MCF 10A (cell line): ENCODE results near the gene CCL16. TPM values are rescaled to one million over a fixed set of nuclear protein-coding genes. Genes with fewer than 3 reads are reported as not detected.

Source experiments
- BruUV-seq: library from RNA; stranded (reverse); fragments of 400-500 nt; replicated peaks from 2 replicates; lab custom pipeline; 2021; lab: Mats Ljungman, UMichigan
- CTCF ChIA-PET: fragments of 300-600 bp; sonication (Branson Sonifier 250); formaldehyde crosslinking; extraction: SDS; loops from one replicate; lab custom pipeline; 2021; ENCODE audit warnings: antibody characterized with exemption, inconsistent platforms; lab: Yijun Ruan, JAX
- POLR2A ChIA-PET: fragments of 300-600, 350-650 bp; sonication (Branson Sonifier 250); formaldehyde crosslinking; extraction: SDS; loops from one replicate; lab custom pipeline; 2020; ENCODE audit warnings: antibody characterized with exemption, inconsistent platforms; lab: Yijun Ruan, JAX
- DNase-seq: peaks from one replicate; pipeline ENCODE4 v3.0.0-alpha.2; 2018; ENCODE audit not compliant: unreplicated experiment
- H3K27ac Mint-ChIP-seq: one replicate; pipeline ENCODE4 v1.8.0; 2022; ENCODE audit warnings: mild to moderate bottlenecking, low read depth, mixed read lengths; ENCODE audit not compliant: unreplicated experiment
- H3K27me3 Mint-ChIP-seq: one replicate; pipeline ENCODE4 v1.8.0; 2022; ENCODE audit warnings: mixed read lengths; ENCODE audit not compliant: insufficient read depth, unreplicated experiment
- H3K36me3 Mint-ChIP-seq: one replicate; pipeline ENCODE4 v1.8.0; 2022; ENCODE audit warnings: mild to moderate bottlenecking, moderate library complexity, mixed read lengths; ENCODE audit not compliant: insufficient read depth, unreplicated experiment
- H3K4me1 Mint-ChIP-seq: one replicate; pipeline ENCODE4 v1.8.0; 2022; ENCODE audit warnings: mixed read lengths; ENCODE audit not compliant: insufficient read depth, unreplicated experiment
- H3K4me3 Mint-ChIP-seq: one replicate; pipeline ENCODE4 v1.8.0; 2022; ENCODE audit warnings: mild to moderate bottlenecking, moderate library complexity, mixed read lengths; ENCODE audit not compliant: unreplicated experiment
- H3K9me3 Mint-ChIP-seq: one replicate; pipeline ENCODE4 v1.8.0; 2022; ENCODE audit warnings: mixed read lengths; ENCODE audit not compliant: unreplicated experiment
- intact Hi-C: fragments of 100-400 bp; cut with micrococcal nuclease; formaldehyde crosslinking; loops from 2 replicates; pipeline ENCODE4 v1.14.1; 2022
- total RNA-seq: library from RNA; stranded (reverse); gene quantifications from 2 replicates; pipeline ENCODE4 v1.2.3, GENCODE V29; 2022
- TF ChIP-seq, protein P1 (sequence below): fragments of 200-600 bp; IDR thresholded peaks from one replicate; pipeline ENCODE4 v1.8.0; 2022; ENCODE audit warnings: antibody characterized with exemption, mild to moderate bottlenecking; ENCODE audit not compliant: unreplicated experiment

CCL16 gene
- total RNA-seq, 1 experiment from 2014 or later = not detected

- CTCF ChIA-PET = no interaction called here
- no peaks in the 10 kb centered on the region for H3K9me3 Mint-ChIP-seq
- H3K36me3 Mint-ChIP-seq = no peaks in the 10 kb centered on the region
- no peak for DNase-seq
- H3K4me3 Mint-ChIP-seq = no peak overlapping the region
- intact Hi-C loops = no loop called here
- no peak overlapping the region for H3K27ac Mint-ChIP-seq
- H3K27me3 Mint-ChIP-seq = peaks cover 32% of the 10 kb centered on the region
- BruUV-seq = no TSS peak
- POLR2A ChIA-PET = no interaction called here
- TF ChIP-seq, protein P1, sequence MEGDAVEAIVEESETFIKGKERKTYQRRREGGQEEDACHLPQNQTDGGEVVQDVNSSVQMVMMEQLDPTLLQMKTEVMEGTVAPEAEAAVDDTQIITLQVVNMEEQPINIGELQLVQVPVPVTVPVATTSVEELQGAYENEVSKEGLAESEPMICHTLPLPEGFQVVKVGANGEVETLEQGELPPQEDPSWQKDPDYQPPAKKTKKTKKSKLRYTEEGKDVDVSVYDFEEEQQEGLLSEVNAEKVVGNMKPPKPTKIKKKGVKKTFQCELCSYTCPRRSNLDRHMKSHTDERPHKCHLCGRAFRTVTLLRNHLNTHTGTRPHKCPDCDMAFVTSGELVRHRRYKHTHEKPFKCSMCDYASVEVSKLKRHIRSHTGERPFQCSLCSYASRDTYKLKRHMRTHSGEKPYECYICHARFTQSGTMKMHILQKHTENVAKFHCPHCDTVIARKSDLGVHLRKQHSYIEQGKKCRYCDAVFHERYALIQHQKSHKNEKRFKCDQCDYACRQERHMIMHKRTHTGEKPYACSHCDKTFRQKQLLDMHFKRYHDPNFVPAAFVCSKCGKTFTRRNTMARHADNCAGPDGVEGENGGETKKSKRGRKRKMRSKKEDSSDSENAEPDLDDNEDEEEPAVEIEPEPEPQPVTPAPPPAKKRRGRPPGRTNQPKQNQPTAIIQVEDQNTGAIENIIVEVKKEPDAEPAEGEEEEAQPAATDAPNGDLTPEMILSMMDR = no peak
- H3K4me1 Mint-ChIP-seq = no peaks in the 10 kb centered on the region
Measured at GRCh38 chr17:36002631-36003030, 21.3 kb upstream of the CCL16 start.

- H3K27me3 Mint-ChIP-seq = peaks cover 38% of the 10 kb centered on the region
- TF ChIP-seq, protein P1 = no peak
- no peaks in the 10 kb centered on the region for H3K4me1 Mint-ChIP-seq
- H3K27ac Mint-ChIP-seq = no peak overlapping the region
- no peaks in the 10 kb centered on the region for H3K9me3 Mint-ChIP-seq
- no peak for DNase-seq
- no TSS peak for BruUV-seq
- intact Hi-C loops = no loop called here
- ChIA-PET POLR2A (no interaction called here), CTCF (interaction anchor here (0.6 to 1.4 kb wide), 2 partner anchors 109 to 147 kb away, joined by 3 to 7 read pairs; no protein-coding TSS in a partner anchor)
- H3K4me3 Mint-ChIP-seq = no peak overlapping the region
- H3K36me3 Mint-ChIP-seq = no peaks in the 10 kb centered on the region
Measured at GRCh38 chr17:36001862-36002603, 20.7 kb upstream of the CCL16 start.

DNA sequence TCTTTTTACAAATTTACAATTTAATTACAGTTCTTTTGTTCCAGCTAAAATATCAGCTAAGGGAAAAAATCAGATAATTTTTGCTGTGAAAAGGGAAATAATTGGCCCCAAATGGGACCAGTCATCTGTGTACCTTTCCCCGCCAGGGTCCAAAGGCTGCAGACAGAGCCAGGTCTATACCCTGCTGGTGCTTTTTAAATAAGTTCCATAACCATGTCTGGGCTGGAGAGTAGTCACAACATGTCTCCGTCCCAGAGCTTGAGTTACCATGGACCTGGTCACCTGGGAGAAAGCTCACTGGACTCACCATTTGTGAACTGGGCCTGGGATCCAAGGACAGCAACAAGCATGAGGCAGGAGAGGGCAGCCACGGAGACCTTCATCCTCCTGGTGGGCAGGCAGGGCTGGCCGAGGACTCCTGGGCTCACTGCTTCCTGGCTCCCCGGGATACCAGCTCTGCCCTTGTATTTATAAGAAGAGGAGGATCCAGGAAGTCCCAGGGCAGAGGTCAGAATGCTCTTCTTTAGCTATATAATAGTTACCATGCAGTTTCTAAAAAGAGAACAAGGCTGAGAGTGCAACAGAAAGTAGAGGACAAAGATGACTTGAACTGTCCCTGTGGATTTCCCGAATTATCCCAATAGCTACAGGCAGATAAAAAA is 19.9 kb upstream of the CCL16 start, which contains the start of gene CCL15:
TSS of gene CCL15 (minus strand) at position 444 of the 662 bp plus-strand sequence. CDS start at position 383, 61 bp downstream.
- DNase-seq = no peak
- POLR2A ChIA-PET = no interaction called here
- Mint-ChIP-seq H3K9me3 (no peaks in the 10 kb centered on the region), H3K4me3 (no peak within 1 kb of the TSS), H3K27ac (no peak within 1 kb of the TSS), H3K4me1 (no peaks in the 10 kb centered on the region), H3K27me3 (peaks cover 46% of the 10 kb centered on the region), H3K36me3 (no peaks in the 10 kb centered on the region)
- TF ChIP-seq, protein P1 = no peak
- no TSS peak for BruUV-seq
- CTCF ChIA-PET = interaction anchor here (0.6 to 1.4 kb wide), 2 partner anchors 110 to 148 kb away, joined by 3 to 7 read pairs; no protein-coding TSS in a partner anchor
- intact Hi-C loops = no loop called here

DNA sequence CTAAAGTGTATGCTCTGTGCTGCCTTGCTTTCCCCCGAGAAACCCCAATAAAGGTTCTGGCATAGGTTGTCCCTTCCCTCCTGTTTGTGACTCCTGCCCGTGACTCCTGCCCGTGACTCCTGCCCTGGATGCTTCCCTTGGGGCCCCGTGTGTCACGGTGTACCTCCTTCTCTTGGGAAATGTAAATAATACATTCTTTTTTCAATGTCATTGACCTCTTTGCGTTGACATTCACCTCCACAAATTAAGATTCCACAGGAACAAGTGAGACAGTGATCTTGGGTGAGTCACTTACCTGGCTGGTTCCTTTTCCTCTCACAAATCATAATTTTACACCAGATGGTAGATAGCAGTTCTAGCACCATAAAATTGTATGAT is 19.4 kb upstream of the CCL16 start:
- BruUV-seq = no TSS peak
- DNase-seq = no peak
- Mint-ChIP-seq H3K4me3 (no peak overlapping the region), H3K27me3 (peaks cover 52% of the 10 kb centered on the region), H3K36me3 (no peaks in the 10 kb centered on the region), H3K27ac (no peak overlapping the region), H3K4me1 (no peaks in the 10 kb centered on the region), H3K9me3 (no peaks in the 10 kb centered on the region)
- TF ChIP-seq, protein P1 = no peak
- POLR2A ChIA-PET = interaction anchor here (0.6 kb wide), 1 partner anchor 113 kb away, joined by 4 read pairs; no protein-coding TSS in a partner anchor
- intact Hi-C loops = no loop called here
- CTCF ChIA-PET = interaction anchor here (1.4 kb wide), 1 partner anchor 148 kb away, joined by 7 read pairs; no protein-coding TSS in a partner anchor
